D721Med (cell line): Measurements from ENCODE around the gene UNC80.

Experiments used
- DNase-seq: peaks from one replicate; pipeline ENCODE4 v3.0.0; 2011; ENCODE audit warnings: low spot score; ENCODE audit not compliant: insufficient read length
- FAIRE-seq: peaks from 2 replicates; lab custom pipeline; 2011; peaks lifted over from hg19 to GRCh38; lab: Jason Lieb, UNC
- CTCF ChIP-seq: IDR thresholded peaks from 2 replicates; pipeline ENCODE4 v1.5.1; 2012; ENCODE audit warnings: mild to moderate bottlenecking, control low read depth; ENCODE audit not compliant: insufficient read depth; ENCODE audit errors: missing control alignments

The UNC80 gene

GRCh38 chr2:209761566-209761965 lies 10.1 kb upstream of the UNC80 start:
- DNase-seq (no peak), FAIRE-seq (no peak)
- TF ChIP-seq CTCF: no peak

GRCh38 chr2:209762563-209762962 lies 9.1 kb upstream of the UNC80 start:
- DNase-seq: no peak
- no peak for TF ChIP-seq CTCF
- FAIRE-seq: no peak

- no peak for FAIRE-seq
- DNase-seq: no peak
- TF ChIP-seq CTCF: no peak
Measured at GRCh38 chr2:209763106-209763505, 8.5 kb upstream of the UNC80 start.

DNA sequence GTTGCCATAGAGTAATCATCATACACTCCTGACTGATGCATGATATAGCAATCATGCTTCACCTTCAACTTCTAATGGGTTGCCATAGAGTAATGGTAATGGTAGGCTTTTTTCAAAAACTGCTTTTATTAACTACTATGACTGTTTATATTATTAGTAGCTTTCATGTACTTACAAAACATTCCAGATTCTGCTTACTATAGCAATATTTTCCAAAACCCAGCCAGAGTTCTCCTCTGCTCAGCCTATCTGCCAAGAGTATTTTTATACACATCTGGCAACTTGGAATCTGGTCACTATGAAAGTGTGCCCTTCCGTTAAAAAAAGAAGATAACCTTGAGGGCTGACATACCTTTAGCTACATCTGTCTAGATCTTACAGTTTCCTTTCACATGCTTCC lies 5.0 kb upstream of the UNC80 start:
- no peak for TF ChIP-seq CTCF
- no peak for FAIRE-seq
- no peak for DNase-seq

DNA sequence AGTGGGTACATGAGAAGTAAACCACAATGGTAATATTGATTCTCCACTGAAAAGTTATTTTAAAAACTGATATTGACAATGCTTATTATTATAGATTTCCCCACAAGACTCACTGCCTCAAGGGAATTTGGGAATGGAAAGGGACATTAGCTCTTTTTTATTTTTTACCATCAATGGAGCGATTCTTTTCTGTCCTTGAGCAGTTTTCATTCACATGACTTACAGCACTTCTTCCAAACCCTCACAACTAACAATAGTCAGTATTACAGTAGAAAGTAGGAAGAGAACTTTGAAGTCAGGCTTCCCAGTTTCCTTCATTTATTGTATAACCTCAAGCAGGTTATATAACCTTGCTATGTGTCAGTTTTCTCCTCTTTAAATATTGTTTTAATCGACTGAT lies 4.3 kb upstream of the UNC80 start:
- no peak for FAIRE-seq
- no peak for DNase-seq
- TF ChIP-seq CTCF: no peak

- no peak for FAIRE-seq
- no peak for DNase-seq
- no peak for TF ChIP-seq CTCF
Measured at GRCh38 chr2:209768557-209768956, 3.1 kb upstream of the UNC80 start.

DNA sequence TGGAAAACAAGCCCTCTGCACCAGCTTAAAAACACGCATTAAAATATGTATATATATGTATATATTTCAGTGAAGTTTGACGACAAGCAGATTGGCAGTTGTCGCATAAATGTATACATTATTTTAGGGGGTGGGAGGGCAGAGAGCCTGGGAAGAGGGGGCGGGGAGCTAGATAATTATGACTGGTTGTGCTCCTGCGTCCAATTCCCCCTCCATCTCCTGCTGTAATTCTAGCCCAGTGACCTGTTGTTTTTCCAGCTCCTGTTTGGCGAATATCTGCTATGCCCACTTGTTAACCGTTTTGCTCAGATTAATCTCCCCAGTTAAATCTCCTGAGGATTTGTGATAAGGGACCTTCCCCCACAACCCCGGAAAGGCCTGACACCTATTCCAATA lies 656 bp downstream of the UNC80 start:
- DNase-seq: no peak
- FAIRE-seq: no peak

More for the DNA sequence above, 656 bp downstream of the UNC80 start:
- TF ChIP-seq CTCF: no peak
